Measurements from ENCODE around the gene SEC62.

DNA sequence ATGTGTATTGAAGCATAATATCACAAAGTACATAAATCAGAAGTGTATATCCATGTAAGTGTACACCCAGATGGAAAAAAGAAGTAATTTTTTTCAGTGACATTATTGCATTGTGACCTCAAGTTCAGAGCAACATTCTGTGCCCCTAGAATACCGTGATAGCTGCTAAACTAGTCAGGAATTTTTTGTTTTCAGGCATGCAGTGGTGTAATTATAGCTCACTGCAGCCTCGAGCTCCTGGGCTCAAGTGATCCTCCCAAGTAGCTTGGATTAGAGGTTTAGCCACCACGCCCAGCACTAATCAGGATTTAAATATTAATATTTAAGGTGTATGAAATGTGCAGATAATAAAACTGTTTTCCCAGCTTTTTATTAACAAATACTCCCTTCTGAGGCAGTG is 25.5 kb downstream of the SEC62 start:
- TF ChIP-seq EZH2 (IDR thresholded peaks at IDR 0.05) (no peak), POLR2AphosphoS5 (IDR thresholded peaks at IDR 0.05; ENCODE audit: borderline replicate concordance, low read depth, low read length) (no peak), FOXP2 (optimal IDR thresholded peaks at IDR 0.05; ENCODE audit: control extremely low read depth, extremely low read length, insufficient read depth) (no peak)
